ENCODE results near the gene HDAC4.

The HDAC4 gene

DNA sequence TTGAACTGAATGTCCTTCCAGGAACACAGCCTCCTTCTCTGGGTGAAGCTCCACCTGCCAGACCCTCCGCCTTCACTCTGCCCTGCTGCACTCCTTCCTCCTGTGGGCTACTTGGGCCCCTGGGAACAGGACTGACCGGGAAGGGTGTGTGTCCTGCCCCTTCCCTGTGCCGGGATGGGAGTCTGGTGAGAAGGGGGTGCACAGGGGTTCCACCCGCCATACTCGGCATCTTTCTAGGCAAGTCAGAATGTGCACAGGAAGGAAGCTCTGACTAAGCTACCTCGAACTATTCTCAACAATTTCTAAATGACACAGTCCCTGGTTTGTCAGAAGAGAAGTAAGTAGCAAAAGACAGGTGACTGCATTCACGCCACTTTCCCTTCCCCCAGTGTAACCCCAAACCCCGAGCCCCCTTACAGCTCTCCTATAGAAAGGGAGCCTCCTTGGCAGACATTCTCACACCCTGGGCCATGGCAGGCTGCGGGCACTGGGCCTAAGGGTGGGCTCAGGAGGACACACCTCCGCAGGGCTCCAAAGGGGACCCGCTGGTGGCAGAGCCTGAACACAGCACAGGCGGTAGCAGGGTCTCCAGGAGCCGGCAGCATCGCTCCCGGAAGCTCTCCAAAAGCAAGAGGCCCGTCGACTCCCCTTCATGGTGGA is 184.1 kb downstream of the HDAC4 start:
- no peak for DNase-seq (ENCODE audit: low spot score)

DNA sequence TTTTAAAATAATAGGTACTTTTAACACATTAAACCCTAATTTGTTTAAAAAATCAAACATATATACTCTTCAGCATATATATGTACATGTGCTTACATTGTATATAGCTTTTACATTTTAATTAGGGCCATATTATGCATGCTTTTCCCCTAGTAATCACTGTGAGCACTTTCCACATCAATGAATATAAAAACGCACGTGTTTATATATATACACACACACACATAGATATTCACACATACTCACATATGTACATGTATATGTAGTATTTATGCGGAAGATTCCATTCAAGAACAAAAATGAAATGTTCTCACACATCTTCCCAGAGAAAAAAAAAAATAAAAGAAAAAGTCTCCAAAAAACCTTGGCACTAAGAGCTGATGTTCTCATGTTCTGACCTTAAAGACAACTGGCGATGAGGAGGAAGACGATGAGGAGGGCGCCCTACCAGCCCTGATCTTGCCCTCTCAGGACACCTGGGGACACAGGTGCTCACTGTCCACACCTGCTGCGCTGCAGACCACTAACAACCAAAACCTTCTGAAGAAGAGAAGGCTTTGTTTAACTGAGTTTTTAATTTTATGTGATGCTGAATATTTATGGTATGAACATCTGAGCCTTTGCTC is 184.7 kb downstream of the HDAC4 start:
- DNase-seq (ENCODE audit: low spot score): no peak

DNA sequence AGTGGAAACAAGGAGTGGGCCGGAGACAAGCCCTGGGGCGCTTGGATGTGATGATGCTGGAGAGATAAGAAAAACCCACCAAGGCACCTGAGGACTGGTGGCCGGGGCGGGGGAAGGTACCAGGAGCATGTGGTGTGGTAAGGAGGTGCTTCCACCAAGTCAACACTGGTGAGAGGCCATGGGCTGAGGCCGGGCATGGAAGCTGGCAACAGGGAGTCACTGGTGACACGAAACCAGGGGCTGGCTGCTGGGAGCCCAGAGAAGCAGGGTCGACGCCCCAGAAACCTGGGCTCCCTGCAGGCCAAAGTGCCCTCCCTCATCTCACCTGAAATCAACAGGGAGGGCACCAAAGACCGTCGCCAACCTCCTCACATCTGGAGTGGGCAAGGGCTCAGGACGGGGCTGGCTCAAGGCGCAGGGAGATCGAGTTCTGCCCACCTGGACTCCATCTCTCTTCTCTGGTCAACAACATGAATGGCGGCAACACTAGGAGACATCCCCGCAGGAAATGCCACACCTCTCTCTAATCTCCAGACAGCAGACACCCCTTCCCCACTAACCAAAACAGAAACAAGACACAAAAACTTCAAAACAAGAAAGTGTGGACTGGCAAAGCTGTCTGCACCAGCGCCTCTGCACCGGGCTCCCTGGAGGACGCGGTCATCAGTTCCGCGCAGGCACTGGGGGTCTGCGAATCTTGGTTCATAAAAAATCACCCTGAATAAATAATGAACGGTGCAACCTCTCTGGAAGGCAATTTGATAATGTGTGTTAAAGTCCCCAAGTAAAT is 185.5 kb downstream of the HDAC4 start:
- DNase-seq (ENCODE audit: low spot score): no peak

DNA sequence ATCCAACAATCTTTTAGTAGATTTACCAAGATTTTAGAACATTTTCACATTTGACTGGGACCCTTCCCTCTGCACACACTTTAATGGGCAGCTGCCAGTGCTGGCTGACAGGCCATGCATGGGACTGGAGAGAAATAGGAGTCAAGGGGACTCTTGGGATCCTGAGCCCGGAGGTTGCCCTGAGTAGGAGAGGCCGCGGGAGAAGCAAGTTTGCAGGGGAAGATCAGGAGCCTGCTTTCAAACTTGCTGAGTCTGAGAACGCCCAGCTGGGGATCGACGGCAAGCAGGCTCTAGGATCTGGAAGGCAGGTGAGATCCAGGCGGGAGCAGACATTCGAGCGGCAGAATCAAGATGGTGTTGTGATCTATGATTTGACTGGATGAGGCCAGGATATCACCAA is 186.1 kb downstream of the HDAC4 start:
- DNase-seq (ENCODE audit: low spot score): no peak

DNA sequence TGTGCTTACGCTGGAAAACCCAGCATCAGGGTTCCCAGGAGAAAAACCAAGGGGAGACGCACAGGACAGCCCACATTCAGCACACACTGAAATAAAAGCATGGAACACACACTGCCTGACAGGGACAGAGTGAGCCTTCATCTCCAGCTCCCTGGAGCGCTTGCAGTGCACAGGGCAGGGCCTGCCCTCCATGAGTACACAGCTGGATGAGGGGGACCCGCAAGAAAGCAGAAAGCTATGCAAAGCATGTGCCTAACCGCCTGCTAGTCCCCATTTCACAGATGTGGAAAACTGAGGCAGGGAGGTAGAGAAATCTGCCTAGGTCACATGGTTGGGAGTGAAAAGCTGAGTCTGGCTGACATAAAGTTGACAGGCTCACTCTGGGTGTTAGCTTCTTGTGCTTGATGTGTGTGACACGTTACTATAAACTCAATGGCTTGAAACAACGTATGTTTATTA is 187.1 kb downstream of the HDAC4 start:
- DNase-seq (ENCODE audit: low spot score): no peak

DNA sequence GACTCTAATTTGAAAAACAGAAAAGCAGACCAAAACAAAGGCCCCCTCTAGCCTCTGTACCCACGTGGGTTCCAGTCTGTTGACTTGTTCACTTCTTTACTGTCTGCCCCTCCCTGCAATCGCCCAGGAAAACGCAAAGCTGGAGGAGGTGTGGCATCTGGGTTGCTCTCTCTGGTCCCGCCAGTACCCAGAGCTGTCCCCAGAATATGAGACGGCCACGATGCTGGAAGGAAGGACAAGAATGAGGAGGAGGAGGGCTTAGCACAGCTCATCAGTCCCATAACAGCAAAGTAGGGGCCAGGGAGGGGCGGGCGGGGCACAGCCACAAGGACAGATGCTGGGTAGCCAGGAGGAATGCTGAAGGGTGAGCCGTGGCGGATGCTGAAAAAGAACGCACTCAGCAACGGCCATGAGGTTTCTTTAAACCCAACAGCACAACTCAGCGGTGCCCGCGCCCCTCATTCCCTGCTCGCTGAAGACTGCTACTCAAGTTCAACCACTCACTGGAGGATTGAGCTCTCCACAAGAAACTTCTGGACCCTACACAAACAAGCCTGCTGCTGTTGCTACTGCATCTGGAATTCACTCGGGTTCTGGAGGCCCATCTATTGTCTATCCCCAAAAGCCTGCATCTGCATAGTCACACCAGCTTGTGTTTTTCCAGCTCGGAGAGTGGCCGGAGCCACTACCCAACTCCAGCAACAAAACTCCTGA is 187.7 kb downstream of the HDAC4 start:
- no peak for DNase-seq (ENCODE audit: low spot score)

DNA sequence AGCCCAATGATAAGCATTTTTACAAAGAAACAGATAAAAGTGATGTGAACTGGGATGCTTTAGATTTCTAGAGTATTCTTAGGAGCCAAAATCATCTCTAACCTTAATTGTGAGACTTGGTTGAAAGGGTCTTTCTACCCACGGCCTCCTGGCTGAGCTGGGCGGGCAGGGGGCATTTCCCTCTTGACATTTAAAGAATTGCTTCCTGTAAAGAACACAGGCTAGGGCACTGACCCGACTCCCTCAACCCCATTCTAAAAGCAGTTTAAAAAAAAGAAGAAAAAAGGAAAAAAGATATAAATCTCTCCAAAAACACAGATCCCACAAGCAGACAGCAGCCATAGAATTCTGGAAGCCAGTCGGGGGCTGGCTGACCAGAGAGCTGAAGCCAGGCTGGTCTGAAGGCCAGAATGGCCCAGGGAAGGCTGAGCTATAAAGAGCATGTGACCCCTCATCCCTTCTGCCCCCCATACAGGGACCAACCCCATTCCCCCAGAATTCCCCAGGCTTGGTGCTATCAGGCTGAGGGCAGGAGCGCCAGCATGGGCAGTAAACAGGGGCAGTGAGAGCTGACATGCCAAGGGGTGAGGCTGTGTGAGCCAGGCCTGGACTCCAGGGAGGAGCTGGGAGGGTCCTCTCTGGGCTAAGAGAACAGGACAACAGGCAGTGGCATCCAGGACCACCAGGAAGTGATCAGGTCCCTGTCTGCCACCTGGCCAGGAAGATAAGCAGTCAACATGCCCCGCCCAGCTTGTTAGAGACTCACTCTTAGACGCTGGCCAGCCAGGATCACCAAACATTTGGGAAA is 188.5 kb downstream of the HDAC4 start:
- DNase-seq (ENCODE audit: low spot score): no peak

DNA sequence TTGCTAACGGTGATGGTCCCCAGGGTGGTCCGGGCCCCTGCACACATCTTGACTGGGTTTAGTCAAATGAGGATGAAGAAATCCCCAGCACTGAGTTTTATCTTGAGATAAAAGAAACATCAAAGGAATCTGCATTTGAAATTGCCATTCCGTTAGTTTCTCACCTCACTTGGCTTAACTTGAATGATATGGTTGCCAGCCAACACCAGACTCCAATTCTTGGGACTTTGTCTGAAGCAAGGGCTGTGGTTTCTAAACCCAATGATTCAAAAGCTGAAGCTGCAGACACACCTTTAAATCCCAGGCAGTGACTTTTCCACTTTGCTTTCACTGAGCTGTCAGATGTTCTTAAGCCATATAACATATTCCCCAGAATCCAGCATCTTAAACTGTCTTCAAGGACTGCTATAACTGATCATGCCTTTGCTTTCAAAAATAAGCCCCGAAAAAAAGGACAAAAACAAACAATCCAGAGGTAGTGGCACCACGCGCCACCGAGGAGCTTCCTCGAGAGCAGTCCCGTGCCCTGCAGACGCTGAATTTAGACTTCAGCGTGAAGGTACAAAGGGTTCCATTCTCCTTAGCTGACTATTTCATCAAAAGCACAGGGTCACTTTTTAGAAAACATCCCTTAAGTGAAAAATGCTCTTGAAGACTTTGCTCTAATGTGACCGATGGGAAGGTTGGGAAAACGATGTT is 189.3 kb downstream of the HDAC4 start:
- no peak for DNase-seq (ENCODE audit: low spot score)

DNA sequence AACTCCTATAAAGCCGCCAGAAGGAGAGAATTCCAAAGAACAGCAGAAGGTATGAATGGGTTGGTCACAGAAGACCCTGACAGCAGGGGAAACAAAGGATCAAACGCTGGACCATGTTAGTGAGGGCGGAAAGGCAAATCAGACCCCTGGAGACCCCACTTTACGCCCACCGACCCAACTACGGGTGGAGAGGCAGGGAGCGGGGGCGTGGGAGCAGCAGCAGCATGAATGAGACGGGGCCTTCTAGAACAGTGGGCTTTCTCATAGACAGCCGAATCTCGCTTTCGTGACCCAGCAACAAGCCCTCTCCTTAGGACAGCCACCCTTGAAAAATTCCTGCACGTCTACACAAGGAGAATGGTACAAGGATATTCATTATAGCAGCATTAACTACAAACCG is 191.0 kb downstream of the HDAC4 start:
- no peak for DNase-seq (ENCODE audit: low spot score)

DNA sequence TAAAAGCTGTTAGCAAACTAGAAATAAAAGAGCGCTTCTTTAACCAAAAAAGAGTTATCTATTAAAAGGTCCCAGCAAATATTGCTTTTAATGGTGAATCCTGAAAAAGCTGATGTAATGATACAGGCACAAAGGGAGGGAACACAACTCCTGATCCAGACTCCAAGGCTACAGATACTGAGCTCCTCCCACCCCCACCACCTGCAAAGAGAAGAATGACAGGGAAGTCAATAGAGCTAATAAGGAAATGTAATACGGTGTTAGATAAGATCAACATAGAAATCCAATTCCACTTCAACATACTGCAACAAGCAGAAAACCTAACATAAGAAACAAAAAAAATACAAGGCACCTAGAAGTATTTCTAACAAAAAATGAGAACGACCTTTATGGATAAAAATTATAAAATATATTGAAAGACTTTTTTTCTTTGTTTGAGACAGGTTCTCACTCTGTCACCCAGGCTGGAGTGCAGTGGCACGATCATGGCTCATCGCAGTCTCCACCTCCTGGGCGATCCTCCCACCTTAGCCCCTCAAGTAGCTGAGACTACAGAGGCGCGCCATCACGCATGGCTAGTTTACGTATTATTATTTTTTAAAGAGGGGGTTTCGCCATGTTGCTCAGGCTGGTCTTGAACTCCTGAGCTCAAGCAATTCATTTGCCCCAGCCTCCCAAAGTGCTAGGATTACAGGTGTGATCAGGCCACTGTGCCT is 192.2 kb downstream of the HDAC4 start:
- no peak for DNase-seq (ENCODE audit: low spot score)

DNA sequence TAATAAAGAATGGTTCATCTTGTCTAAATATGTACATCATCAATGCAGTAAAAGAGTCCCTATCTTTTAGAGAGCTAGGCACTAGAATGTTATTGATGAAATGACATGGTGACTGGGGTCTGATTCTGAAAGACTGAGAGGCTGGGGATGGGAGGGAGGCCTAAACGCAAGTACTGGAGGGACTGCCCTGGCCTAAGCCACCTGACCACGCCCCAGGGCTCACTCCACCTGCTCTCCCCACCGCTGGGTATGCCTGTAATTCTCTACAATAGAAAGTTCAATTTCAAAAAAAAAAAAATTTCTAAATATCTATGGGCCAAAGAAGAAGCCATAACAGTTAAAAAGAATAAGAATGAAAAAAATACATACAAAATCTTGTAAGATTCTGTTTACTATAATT is 194.0 kb downstream of the HDAC4 start:
- no peak for DNase-seq (ENCODE audit: low spot score)

DNA sequence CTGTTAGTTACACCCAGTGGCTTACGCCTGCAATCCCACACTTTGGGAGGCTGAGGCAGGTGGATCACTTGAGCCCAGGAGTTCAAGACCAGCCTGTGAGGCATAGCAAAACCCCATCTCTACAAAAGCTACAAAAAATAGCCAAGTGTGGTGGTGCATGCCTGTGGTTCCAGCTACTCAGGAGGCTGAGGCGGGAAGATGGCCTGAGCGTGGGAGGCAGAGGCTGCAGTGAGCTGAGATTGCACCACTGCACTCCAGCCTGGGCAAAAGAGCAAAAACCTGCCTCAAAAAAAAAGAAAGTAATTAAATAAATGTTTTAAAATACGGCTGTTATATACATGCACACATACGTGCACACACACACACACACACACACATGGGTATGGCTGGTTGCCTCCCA is 194.8 kb downstream of the HDAC4 start:
- DNase-seq (ENCODE audit: low spot score): no peak

DNA sequence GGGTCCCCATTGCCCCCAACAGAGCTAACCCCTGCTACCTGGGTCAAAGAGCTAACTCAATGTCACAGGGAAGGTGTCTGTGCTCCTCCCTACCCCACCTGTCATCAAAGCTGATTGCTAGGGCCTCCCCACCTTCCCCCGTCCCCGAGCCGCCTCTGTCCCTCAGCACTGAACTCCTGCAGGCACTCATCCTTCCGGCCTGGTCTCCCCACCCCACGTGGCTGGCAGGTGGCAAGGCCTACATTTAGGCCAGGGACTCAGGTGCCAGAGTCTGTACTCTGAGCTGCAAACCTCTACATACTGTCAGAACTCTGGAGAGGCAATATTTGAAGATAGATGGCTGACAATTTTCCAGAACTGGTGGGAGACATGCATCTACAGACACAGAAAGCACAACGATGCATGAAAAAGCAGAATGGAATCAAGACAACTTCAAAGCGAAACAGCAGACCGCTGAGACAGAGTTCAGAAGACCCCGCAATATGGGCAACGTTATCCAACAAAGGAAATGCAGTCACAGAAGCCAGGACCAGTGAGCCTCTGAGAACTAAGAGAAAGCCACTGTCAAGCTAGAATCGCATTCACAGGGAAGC is 195.8 kb downstream of the HDAC4 start:
- DNase-seq (ENCODE audit: low spot score): no peak

DNA sequence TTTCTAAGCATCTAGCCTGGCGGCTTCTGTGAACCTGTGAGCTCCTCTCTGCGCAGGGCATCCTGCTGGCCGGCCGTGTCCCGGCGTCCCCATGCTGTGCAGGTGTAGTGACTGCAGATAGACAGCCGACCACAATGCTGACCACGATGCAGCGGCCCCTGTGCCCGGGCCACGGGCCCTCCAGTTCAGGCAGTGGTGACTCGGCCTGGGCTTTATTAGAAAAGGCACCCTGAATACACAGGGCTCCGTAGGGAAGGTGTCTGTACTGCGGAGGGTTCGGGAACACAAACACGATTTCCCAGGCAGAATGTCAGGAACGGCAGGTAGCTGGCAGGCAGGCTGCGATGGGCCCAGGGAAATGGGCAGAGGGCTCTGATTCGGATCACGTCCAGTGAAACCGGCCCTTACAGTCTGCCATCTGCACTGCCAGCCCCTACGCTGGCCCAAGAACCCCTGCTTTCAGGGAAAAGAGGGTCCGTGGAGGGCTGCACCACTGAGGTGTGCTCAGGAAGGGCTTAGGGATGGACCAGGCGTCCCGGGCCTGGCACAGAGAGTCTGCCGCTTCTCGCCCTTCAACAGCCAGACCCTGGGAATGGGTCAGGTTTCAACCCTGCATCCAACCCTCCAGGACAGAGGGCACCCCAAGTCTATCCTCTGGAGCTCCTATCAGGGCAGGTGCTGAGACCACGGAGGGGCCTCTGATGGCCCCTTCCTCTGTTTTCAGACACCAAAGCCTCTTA is 196.5 kb downstream of the HDAC4 start:
- DNase-seq (ENCODE audit: low spot score): no peak

DNA sequence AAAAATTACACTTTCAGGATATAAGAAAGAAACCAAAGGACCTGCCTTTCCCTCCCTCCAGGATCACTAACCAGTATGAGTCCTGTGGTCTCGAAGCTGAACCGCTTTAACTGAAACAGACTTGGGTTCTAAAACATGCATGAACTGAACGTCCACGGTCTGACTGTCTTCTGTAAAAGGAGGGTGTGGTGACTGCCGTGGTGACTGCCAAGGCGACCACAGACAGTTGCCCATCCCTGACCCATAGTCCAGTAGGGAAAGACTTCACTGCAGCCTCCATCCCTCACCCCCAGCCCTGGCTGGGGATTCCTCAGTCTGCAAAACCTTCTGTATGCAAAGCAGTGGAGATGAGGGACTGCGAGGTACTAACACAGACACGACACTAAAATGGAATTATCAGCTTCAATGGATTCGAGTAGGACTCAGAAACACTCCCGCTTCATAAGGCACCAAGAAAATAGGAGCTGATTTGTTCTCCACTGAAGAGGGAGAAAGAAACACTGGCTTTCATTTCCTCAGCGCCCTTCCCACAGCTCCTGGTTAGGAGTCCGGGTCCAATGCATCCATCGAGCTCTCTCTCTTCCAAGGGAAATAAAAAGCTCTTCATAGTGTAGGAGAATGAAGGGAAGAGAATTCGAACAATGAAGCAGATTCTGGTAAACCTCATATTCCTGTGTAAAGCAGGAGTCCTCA is 197.2 kb downstream of the HDAC4 start:
- DNase-seq (ENCODE audit: low spot score): no peak

DNA sequence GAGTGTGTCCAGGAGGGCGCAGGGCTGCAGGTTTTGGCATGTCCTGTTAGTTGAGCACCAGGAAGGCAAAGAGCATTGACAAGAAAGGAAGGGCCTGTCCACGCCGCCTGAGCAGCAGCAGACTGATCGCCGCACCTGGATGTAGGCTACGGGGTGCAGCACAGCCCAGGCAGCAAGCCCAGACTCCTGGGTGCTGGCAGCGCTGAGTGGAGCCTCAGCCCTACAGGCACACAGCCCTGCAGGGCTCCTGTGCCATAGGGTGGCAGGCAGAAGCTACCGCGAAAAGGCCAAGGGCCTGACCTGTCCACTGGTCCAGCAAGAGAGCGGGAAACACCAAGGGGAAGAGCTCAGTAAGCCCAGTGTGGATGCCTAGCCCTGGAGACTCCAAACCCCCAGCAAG is 198.0 kb downstream of the HDAC4 start:
- DNase-seq (ENCODE audit: low spot score): no peak

DNA sequence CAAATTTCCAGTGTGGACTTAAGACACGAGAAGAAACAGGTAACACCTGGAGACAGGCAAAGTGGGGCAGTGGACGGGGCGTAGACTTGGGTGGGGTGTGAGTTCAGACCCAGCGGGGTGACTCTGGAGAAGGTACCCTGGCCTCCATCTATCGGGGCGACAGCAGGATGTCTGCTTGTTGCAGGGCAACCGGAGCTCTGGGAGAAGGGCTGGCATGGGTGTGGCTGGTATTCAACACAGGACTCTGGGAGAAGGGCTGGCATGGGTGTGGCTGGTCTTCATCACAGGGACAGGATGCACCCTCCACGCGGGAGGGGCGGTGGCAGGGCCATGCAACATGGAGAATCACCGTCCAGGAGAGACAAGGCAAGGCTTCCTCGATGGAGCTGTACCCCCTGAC is 198.5 kb downstream of the HDAC4 start:
- DNase-seq (ENCODE audit: low spot score): no peak

DNA sequence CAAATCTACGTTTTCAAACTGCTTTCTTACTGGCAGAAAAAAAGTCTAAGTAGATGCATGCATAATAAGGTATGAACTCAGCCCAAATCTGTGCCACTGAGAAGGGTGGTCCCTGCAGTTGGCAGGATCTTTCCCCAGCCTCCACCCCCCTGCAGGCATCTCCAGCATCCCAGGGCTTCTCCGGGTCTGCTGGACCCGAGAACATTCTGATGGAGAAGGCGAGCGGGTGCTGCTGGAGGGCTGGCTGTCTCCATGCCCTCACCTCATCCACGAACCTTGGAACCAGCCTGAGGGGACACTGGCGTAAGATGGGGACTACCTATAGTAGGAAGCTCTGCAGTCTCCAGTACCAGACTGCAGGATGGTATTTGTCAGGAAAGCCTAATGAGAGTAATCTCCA is 198.9 kb downstream of the HDAC4 start:
- no peak for DNase-seq (ENCODE audit: low spot score)

DNA sequence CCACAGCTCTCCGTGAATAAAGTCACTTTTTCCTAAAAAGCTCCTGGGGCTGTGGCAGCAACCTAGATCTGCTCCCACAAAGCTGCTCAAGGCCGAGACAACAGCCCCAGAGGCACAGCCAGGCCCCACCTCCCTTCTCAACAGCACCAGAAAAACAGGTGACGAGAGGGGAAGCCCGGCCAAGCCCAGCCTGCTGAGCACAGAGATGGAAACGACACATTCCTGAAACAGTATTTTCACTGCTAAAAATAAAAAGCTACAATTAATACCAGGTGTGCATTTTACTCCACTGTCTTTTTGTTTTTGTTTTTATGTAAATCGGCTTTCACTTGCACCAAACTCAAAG is 199.3 kb downstream of the HDAC4 start:
- no peak for DNase-seq (ENCODE audit: low spot score)
